GM23338 (cell line): ENCODE data around the gene BTBD9. TPM values are rescaled to one million over a fixed set of nuclear protein-coding genes. Genes with fewer than 3 reads are reported as not detected.

Experiments
- ATAC-seq: fragments of 200-7000 bp; cut with Tn5 transposase; 3 replicates; pipeline ENCODE4 v1.9.1; 2020
- DNase-seq: peaks from one replicate; pipeline ENCODE4 v3.0.0-alpha.2; 2015; ENCODE audit warnings: low spot score
- H2AFZ ChIP-seq: fragments of 200-600 bp; sonication (generic); 2 replicates; pipeline ENCODE4 v1.8.0; 2016; ENCODE audit warnings: antibody characterized with exemption, mild to moderate bottlenecking, moderate library complexity
- H3F3A ChIP-seq: fragments of 200-600 bp; sonication (generic); replicated peaks from 2 replicates; pipeline ENCODE4 v1.8.0; 2017; ENCODE audit warnings: antibody characterized with exemption, mixed run types, low read depth
- H3K27ac ChIP-seq: fragments of 200-600 bp; sonication (generic); 2 replicates; pipeline ENCODE4 v1.6.1; 2016; ENCODE audit warnings: low read depth
- H3K27me3 ChIP-seq: fragments of 200-600 bp; sonication (generic); 2 replicates; pipeline ENCODE4 v1.8.0; 2016; ENCODE audit warnings: mild to moderate bottlenecking, mixed run types, moderate library complexity; ENCODE audit not compliant: insufficient read depth
- H3K36me3 ChIP-seq: fragments of 200-600 bp; sonication (generic); 2 replicates; pipeline ENCODE4 v1.8.0; 2016; ENCODE audit warnings: mild to moderate bottlenecking; ENCODE audit not compliant: insufficient read depth
- H3K4me1 ChIP-seq: fragments of 200-600 bp; sonication (generic); 2 replicates; pipeline ENCODE4 v1.8.0; 2016; ENCODE audit warnings: mild to moderate bottlenecking, moderate library complexity; ENCODE audit not compliant: insufficient read depth
- H3K4me2 ChIP-seq: fragments of 200-600 bp; sonication (generic); 2 replicates; pipeline ENCODE4 v1.7.1; 2017; ENCODE audit warnings: mixed run types
- H3K4me3 ChIP-seq: fragments of 200-600 bp; sonication (generic); 2 replicates; pipeline ENCODE4 v1.6.1; 2016; ENCODE audit warnings: mixed run types
- H3K79me2 ChIP-seq: fragments of 200-600 bp; sonication (generic); replicated peaks from 2 replicates; pipeline ENCODE4 v1.8.0; 2017; ENCODE audit warnings: mild to moderate bottlenecking; ENCODE audit not compliant: insufficient read depth
- H3K9me2 ChIP-seq: fragments of 200-600 bp; sonication (generic); 2 replicates; pipeline ENCODE4 v1.8.0; 2017; ENCODE audit not compliant: insufficient read depth
- H4K20me1 ChIP-seq: fragments of 200-600 bp; sonication (generic); replicated peaks from 2 replicates; pipeline ENCODE4 v1.8.0; 2017; ENCODE audit warnings: mild to moderate bottlenecking; ENCODE audit not compliant: insufficient read depth
- H3K27ac Mint-ChIP-seq: 2 replicates; pipeline ENCODE4 v1.8.0; 2020; ENCODE audit warnings: inconsistent platforms, mild to moderate bottlenecking, moderate library complexity, mixed read lengths
- H3K27me3 Mint-ChIP-seq: 3 replicates; pipeline ENCODE4 v1.8.0; 2022; ENCODE audit warnings: low read depth, mild to moderate bottlenecking, moderate library complexity, mixed read lengths, inconsistent platforms; ENCODE audit not compliant: insufficient read depth, poor library complexity
- H3K36me3 Mint-ChIP-seq: 3 replicates; pipeline ENCODE4 v1.8.0; 2021; ENCODE audit warnings: low read depth, mild to moderate bottlenecking, inconsistent platforms, moderate library complexity, mixed read lengths
- H3K4me1 Mint-ChIP-seq: 3 replicates; pipeline ENCODE4 v1.8.0; 2020; ENCODE audit warnings: mild to moderate bottlenecking, inconsistent platforms, mixed read lengths
- H3K4me3 Mint-ChIP-seq: 3 replicates; pipeline ENCODE4 v1.8.0; 2021; ENCODE audit warnings: moderate library complexity, mild to moderate bottlenecking, inconsistent platforms, mixed read lengths
- H3K9me3 Mint-ChIP-seq: 3 replicates; pipeline ENCODE4 v1.8.0; 2020; ENCODE audit warnings: moderate library complexity, mild to moderate bottlenecking, inconsistent platforms, mixed read lengths
- CREB1 ChIP-seq: fragments of 250-450 bp; sonication (Bioruptor Pico); IDR thresholded peaks from 2 replicates; pipeline ENCODE4 v1.5.0; 2020; ENCODE audit warnings: low read depth, mild to moderate bottlenecking, moderate library complexity
- CTCF ChIP-seq, 2 experiments: fragments of 200-600 bp in 1 of 2; sonication (generic) in 1 of 2; conservative IDR thresholded peaks; 2 replicates each; pipeline versions ENCODE4 v1.5.1 to v1.6.1; 2016 to 2017; ENCODE audit warnings: antibody characterized with exemption in 2 of 2, low read depth in 2 of 2, mild to moderate bottlenecking in 2 of 2, moderate library complexity in 1 of 2
- ETS1 ChIP-seq: IDR thresholded peaks from 2 replicates; pipeline ENCODE4 v1.6.1; 2016; ENCODE audit warnings: antibody characterized with exemption
- EZH2 ChIP-seq: fragments of 200-600 bp; sonication (generic); IDR thresholded peaks from one replicate; pipeline ENCODE4 v1.8.0; 2017; ENCODE audit warnings: antibody characterized with exemption, mild to moderate bottlenecking, low read depth; ENCODE audit not compliant: unreplicated experiment
- EZH2phosphoT487 ChIP-seq: fragments of 200-600 bp; sonication (generic); IDR thresholded peaks from one replicate; pipeline ENCODE4 v1.8.1; 2018; ENCODE audit warnings: antibody characterized with exemption; ENCODE audit not compliant: unreplicated experiment
- JUNB ChIP-seq: IDR thresholded peaks from one replicate; pipeline ENCODE4 v1.6.1; 2016; ENCODE audit warnings: antibody characterized with exemption; ENCODE audit not compliant: unreplicated experiment
- NANOG ChIP-seq: IDR thresholded peaks from 2 replicates; pipeline ENCODE4 v1.6.1; 2016; ENCODE audit warnings: antibody characterized with exemption, borderline replicate concordance
- POLR2AphosphoS5 ChIP-seq: IDR thresholded peaks from 2 replicates; pipeline ENCODE4 v1.6.1; 2016; ENCODE audit warnings: antibody characterized with exemption, low read depth
- REST ChIP-seq: IDR thresholded peaks from one replicate; pipeline ENCODE4 v1.6.1; 2018; ENCODE audit warnings: antibody characterized with exemption; ENCODE audit not compliant: unreplicated experiment
- STAT1 ChIP-seq: IDR thresholded peaks from one replicate; pipeline ENCODE4 v1.6.1; 2016; ENCODE audit warnings: antibody characterized with exemption; ENCODE audit not compliant: unreplicated experiment
- ZNF114 ChIP-seq: fragments of 250-450 bp; sonication (Bioruptor Pico); IDR thresholded peaks from 2 replicates; pipeline ENCODE4 v1.5.0; 2020; ENCODE audit warnings: mild to moderate bottlenecking, moderate library complexity
- ZNF331 ChIP-seq: fragments of 250-450 bp; sonication (Bioruptor Pico); IDR thresholded peaks from 2 replicates; pipeline ENCODE4 v1.5.0; 2020; ENCODE audit warnings: low read depth, mild to moderate bottlenecking, moderate library complexity
- ZNF462 ChIP-seq: fragments of 250-450 bp; sonication (Bioruptor Pico); IDR thresholded peaks from 2 replicates; pipeline ENCODE4 v1.5.0; 2020; ENCODE audit warnings: mild to moderate bottlenecking, moderate library complexity
- polyA plus RNA-seq: library from polyadenylated mRNA; unstranded; fragments of >200 nt; fragmentation: Nextera tagmentation; extraction: Ambion mirVana; gene quantifications from 2 replicates; pipeline ENCODE4 v1.2.1, GENCODE V29; 2016
- total RNA-seq: library from RNA; depleted of rRNA; stranded (reverse); fragments of >200 nt; shearing (Covaris generic); gene quantifications from 2 replicates; pipeline ENCODE4 v1.2.3, GENCODE V29; 2014

Gene BTBD9
- total and polyA plus RNA-seq, 2 experiments from 2014 or later, result 4.2 to 5.3 TPM

DNA sequence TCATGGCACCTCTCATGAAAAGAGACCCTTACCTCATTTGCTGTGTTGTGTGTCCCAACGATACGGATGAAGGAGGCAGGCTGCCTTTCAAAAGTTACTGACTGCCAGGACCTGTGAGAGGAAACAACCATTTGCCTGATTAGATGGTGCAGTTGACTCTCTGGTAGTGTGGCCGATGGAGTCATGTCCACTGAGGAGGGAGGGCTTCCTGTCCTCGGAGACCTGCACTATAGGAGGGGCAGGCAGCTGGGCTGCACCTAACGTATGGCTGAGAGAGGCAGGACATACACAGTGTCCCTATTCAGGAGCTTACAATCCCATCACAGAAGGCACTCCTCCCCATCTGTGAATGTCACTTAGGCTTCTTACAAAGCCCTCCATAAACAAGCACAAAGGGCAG is 447.2 kb downstream of the BTBD9 start:
- no peak for DNase-seq

More for the DNA sequence above, 447.2 kb downstream of the BTBD9 start:
- Mint-ChIP-seq H3K4me3 (no peak overlapping the region), H3K36me3 (no peaks in the 10 kb centered on the region), H3K27me3 (peaks cover 3% of the 10 kb centered on the region), H3K9me3 (no peaks in the 10 kb centered on the region), H3K27ac (no peak overlapping the region), H3K4me1 (peaks cover 35% of the 10 kb centered on the region)
- Histone ChIP-seq H2AFZ (no peak overlapping the region), H4K20me1 (no peaks in the 10 kb centered on the region), H3K27me3 (no peaks in the 10 kb centered on the region), H3K4me3 (no peak overlapping the region), H3K9me2 (no peaks in the 10 kb centered on the region), H3K4me2 (peak overlapping the region; percentile 65), H3F3A (no peaks in the 10 kb centered on the region), H3K36me3 (no peaks in the 10 kb centered on the region), H3K27ac (no peak overlapping the region), H3K79me2 (no peaks in the 10 kb centered on the region), H3K4me1 (peaks cover 28% of the 10 kb centered on the region)
- TF ChIP-seq ETS1 (no peak), JUNB (no peak), ZNF462 (CRISPR knock-in tag) (no peak), EZH2phosphoT487 (no peak), STAT1 (no peak), ZNF114 (CRISPR knock-in tag) (no peak), POLR2AphosphoS5 (no peak), CREB1 (CRISPR knock-in tag) (no peak), ZNF331 (no peak), EZH2 (no peak), NANOG (no peak), REST (no peak), CTCF (conservative IDR thresholded peaks at IDR 0.05; ENCODE audit: low read depth in 2 of 2) (no peak)
- ATAC-seq, result peak; percentile 12; the same call in 2 of the 3 replicates
